SIG-M5 (cell line): ENCODE data around the gene MRPL48.
"Not testable (repeated sequence)": the region's sequence is repeated elsewhere in the genome, so short reads cannot be mapped to it uniquely, and the experiment has no call there.

ENCODE experiments used
- DNase-seq: peaks from one replicate; lab custom pipeline; 2025; lab: John Stamatoyannopoulos, UW

The MRPL48 gene

DNA sequence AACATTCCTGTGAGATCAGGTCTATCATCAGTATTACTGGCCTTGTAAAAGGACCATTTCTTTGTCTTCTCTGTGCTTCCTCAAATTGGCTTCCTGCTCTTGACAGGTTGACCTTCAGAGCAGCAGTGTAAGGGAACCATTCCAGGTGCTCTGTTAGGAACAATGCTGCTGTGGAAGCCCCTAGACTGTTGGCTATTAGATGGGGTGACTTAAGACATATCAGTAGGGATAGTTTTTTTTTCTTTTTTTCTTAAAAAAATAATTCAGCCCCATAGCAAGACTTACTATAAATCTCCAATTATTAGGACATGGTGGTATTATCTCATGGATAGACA is 51.4 kb downstream of the MRPL48 start:
- no peak for DNase-seq

DNA sequence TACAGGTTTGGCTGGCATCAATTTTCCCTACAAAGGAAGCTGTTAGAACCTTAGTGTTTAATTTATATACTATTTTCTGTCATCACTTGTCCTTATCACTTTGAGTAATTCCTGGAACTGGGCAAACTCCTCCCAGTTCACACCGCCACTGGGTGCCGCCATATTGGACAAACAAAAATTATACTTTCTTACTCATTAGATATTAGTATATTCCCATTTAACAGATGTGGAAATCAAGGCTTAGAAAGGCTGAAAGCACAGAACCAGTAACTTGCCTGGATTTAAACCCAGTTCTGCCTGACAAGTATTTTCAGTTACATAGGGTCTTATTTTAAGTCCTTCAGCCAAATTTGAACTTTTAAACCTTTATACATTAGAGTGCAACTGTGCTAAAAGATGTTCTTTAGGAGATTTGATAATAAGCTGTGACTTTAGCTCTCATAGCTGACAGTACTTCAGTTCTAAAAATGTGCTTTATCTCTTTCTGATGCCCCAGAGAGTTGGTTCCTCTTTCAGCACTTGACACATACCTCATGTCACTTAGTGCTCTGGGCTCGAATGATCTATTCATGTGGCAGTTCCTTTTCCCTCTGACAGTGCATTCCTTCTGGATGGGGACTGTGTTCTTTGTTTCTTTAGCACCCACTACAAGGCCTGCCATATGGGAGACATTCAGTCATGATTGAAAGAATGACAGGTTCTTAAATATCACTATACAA is 63.5 kb downstream of the MRPL48 start:
- no peak for DNase-seq

DNA sequence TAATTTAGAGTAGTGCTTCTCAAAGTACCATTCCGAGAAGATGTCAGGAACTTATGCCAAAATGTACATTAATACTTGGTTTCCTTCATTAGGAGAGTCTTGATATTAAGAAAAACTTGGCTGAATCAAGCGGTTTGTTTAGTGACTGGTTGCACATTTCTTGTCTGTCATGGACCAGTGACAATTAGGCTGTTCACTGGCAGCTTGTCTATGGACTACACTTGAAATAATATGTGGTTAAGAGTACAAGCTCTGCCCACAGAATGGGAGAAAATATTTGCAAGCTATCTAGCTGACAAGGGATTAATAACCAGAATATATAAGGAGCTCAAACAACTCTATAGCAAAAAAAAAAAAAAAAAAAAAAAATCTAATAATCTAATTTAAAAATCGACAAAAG is 64.4 kb downstream of the MRPL48 start:
- no peak for DNase-seq

DNA sequence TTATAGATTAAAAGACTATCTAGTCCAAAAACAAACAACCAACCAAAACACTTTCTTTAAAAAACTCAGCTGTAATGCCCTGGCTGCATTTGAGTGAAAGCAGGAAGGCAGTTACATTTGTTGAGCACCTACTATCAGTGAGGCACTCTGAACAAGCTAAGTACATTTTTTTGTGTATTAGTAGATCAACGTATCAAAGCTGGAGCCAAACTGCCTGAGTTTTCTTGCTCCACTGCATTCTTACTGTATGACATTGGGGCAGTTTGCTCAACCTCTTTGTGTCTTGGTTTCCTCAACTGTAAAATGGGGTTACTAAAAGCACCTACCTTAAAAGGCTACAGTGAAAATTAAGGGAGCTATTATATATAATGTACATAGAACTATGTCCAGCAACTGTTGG is 67.0 kb downstream of the MRPL48 start:
- no peak for DNase-seq

DNA sequence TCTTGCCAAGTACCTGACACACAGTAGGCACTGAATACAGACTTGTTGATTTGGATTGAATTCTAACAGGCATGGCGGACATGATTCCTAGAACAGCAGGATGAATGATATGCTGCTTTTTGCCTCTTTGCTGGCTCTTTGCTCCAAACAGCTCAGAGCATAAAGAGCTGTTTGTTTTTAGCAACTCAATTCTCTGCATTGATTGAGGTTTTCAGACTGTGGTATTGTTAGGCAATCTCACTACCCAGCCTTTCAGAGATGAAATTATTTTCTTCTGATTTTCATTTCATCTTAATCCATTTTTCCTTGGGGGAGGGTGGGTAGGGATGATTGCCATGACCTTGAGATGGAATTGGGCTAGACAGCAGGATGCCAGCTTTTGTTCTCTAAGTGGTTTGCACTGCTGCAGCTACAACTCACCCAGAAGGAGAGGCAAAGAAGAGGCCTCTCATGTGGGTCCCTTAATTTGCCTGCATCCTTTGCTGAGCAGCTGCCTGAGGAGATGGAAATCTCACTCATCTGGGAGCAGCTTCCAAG is 68.4 kb downstream of the MRPL48 start:
- DNase-seq = no peak

DNA sequence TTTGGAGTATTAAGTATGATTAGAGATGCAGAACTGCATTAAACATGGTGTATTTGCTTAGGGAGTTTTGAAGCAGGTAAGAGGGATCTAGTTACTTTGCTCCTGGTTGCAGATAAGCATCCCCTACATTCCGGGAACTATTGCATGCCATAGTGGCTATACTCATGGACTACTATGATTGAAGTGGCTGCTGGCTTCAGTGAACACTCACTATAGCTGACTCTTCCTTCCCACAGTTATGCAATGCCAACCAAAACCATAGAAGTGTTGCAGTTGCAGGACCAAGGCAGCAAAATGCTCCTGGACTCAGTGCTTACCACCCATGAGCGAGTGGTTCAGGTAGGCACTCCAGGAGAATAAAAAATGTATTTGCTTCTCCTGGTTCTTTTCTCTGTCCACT is 72.0 kb downstream of the MRPL48 start:
- no peak for DNase-seq

DNA sequence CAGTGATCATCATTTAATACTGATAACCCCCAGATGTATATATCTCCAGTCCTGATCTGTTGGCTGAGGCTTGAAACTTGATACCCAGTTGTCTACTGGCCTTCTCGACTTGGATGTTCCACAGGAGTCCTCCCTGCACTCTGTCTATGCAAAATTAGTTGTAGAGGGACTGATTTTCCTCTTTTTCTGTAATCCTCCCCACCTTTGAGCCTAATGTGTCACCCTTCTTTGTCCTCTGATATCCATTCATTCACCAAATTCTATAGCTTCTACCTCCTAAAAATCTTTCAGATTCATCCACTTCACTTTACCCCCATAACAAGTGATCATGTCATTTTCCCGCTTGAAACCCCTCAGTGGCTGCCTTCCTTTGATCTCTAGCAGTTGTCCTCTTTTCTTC is 72.5 kb downstream of the MRPL48 start:
- no peak for DNase-seq

DNA sequence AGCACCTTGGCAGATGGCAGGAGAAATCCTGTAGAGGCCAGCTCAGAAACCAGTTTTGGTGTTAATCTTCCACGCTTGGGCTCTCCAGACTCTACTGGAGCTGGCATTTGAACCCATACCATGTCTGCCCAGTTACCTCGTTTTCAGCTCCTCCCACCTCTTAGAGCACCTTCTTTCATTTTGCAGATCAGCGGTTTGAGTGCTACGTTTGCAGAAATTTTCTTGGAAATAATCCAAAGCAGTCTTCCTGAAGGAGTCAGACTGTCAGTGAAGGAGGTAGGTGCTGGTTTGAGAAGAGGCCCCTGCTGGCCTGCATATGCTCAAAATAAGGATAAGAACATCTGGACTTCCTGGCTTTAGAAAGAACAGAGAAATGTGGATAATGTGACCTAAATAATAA is 75.3 kb downstream of the MRPL48 start:
- no peak for DNase-seq

DNA sequence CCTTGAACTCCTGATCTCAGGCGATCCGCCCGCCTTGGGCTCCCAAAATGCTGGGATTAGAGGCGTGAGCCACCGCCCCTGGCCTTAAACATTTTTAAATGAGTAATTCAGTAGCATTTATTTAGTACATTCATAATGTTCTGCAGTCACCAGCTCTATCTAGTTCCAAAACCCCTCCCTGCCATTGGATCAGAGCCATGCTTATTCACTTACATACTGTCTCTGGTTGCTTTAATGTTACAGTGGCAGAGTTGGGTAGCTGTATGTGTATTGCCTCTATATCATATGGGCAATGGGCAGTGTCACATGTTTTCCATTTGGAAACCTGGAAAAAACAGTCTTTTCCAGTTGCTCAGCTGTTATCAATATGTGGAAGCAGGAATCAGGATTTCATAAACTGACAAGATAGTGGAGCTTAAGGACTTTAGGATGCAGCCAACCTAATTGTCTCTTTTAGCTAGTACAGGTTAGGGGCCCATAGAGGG is 78.5 kb downstream of the MRPL48 start:
- no peak for DNase-seq

DNA sequence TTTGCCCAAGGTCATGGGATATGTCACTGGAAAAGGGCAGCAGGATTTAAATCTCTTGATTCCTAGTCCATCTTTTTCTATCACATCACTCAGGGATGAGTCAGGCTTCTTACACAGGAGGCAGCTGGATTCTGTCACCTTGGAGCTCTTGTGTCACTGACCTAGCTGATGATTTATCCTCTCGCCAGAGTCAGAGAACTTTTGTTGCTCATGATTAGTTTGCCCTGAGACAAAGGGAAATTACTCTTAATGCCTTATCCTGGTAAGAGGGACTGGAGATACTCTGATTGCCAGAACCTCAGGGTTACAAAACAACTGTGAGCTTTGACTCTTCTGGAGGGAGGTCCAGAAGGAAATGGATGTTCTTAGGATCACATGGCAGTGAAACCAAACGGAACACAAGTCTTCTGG is 78.9 kb downstream of the MRPL48 start:
- no peak for DNase-seq

DNA sequence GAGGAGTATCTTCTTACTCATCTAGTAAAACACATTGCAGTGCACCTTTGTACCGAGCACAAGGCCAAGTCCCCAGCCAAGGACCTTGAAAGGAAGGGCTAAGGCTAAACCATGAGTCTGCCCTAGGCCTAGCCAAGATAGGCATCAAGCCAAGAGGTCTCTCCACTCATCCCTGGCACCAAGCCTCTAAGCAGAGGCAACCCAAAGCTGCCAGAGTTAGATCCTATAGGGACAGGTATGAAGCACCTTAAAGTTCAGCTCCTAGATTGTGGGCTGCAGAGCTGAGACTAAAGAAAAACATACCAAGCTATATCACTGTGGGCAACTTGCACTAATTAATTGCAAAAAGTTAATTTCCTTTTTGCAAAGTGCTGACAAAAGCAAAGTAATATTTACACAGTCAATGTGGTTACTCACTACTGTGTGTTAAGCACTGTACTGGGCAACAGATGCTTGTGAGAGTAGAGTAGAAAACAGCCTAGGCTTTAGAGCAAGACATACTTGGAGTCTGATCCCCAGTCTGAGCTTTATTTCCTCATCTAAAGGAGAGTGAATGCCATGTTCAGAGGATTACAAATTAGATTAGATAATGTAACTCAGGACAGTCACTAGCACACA is 81.8 kb downstream of the MRPL48 start:
- no peak for DNase-seq

DNA sequence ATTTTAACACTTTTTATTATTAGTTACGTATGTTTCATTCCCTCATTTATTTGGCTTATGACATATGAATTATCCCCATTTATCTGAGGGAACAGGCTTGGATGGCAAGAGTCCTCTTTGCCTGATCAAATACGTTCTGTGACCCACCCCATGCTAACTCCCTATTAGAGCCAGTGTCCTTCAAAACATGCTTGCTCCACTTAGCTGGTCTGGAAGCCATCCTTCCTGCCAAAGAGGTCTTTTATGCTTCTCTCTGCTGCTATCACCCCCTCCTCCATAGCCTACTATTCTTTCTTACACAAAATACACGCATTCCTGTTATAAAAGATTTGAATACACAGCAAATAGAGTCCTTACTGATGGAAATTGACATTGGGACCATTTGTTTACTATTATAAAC is 82.6 kb downstream of the MRPL48 start:
- DNase-seq = no peak

DNA sequence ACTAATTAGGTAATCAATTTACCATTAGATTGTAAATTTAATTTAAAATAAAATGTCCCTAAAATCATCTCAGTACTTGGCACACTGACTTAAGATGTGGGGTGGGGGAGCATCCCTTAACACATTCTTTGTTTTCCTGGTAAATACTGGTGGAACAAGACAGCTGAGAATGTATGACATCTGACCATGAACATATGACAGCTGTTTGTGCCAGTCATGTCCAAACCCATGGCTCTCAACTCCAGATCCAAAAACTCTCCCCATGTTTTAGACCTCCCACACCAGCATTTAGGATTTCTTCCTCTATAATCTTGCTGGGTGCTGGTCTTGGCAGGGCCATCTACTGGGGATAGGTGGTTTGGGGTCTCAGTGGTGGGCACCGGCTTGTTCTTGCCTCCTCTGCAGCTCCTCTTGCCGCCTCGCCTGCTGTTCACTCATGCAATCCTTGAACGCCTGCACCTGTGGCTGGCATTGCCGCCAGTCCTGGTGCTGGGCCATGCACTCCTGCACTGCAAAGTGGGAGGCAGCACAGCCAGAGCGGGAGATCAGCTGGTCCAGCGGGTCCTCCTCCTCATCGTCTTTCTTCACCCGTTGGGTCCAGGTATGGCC is 85.2 kb downstream of the MRPL48 start:
- no peak for DNase-seq

DNA sequence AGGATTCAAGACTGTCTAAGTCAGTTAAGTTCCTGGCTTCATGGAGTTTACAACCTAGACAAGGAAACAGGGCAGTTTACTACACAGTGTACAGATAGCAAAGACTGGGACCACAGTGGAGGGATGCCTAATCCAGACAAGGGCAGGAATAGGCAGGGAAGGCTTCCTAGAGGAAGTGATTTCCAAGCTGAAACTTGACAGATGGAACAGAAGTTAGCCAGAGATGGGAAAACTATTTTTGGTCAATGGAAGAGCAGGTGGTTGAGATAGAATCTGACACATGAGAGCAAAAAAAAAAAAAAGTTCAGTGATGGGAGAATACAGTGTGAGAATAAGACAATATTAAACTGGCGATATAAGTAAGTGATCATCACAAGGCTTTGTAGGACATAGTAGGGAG is 87.7 kb downstream of the MRPL48 start:
- no peak for DNase-seq

DNA sequence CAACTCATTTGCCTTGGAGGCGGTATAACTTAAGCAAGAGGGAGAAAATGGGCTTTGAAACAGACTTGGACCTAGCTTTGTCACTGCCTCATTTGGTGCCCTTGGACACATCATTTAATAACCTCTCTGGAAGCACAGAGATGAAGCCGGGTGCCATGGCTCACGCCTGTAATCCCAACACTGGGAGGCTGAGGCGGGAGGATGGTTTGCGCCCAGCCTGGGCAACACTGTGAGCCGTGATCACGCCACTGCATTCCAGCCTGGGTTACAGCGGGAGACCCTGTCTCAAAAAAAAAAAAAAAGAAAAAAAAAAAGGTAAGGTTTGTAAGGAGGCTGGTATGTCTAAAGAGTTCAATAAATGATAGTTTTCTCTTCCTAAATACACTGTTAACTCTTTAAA is 88.2 kb downstream of the MRPL48 start:
- no peak for DNase-seq

DNA sequence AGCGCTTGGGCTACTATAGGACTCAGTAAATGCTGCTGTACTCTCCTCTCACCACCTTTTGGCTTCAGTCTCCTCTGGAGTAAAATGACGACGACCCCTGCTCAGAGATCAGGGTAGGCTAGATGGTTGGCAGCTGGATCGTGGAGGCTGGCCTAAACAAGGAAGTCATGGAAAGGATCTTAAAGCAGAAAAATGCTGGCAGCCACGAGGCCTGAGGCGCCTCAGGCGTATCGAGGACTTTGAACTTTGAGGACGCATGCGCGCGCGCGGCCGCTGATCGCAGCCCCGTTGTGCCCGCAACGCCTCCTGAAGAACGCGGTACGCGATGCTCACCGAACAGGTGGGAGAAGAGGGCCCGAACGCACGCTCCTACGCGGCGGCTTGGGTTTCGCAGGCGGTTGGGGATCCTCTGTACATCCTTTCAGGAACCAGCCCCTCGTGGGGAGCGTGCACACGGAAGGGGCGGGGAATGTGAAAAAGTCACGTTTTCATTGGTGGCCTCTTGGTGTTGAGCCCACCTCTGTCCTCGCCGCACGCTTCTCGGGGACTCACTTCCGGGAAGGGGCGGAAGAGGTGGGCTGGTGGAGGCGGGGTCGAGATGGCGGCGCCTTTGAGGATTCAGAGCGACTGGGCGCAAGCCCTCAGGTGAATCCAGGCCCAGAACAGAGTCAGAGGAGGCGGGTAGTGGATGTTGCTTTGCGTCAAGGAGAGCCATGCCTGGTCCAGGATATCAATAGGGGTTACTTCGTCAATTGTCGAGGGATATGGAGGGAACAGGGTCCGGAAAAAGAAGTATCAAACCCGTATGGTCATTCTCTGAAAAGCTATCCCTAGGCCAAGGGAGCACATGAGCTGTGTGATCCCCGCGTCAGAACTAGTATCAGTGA is 89.0 kb downstream of the MRPL48 start, which contains the start of the genes COA4 and PAAF1:
Gene COA4 (minus strand): TSS at position 423 of the 887 bp plus-strand sequence. CDS start 3,468 bp downstream, outside the sequence.
Gene PAAF1 (plus strand): TSS at position 576 of the 887 bp plus-strand sequence. CDS start 23 bp downstream, at position 599.
- DNase-seq = peak; percentile 83

DNA sequence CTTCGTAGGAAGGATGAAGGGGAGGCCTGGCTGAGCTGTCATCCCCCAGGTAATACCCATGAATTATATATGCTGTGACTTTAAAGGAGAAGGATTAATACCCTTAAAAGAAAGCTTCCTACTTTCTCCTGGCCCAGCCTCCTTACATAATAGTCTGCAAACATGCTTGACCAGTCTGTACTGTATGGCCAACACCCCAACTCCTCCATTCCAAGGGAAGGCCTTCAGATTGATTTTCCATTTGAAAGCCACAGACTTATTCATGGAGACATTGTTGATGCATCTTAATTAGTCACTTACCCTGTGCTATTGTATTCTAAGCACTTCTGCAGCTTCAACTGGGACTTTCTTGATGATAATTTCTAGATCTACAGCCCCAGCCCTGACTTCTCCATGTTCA is 91.1 kb downstream of the MRPL48 start:
- no peak for DNase-seq

DNA sequence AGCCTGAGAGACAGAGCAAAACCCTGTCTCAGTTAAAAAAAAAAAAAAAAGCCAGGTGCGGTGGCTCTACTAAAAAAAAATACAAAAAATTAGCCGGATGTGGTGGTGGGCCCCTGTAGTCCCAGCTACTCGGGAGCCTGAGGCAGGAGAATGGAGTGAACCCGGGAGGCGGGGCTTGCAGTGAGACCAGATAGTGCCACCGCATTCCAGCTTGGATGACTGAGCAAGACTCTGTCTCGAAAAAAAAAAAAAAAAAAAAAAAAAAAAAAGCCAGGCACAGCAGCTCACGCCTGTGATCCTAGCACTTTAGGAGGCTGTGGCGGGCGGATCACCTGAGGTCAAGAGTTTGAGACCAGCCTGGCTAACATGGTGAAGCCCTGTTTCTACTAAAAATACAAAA is 92.8 kb downstream of the MRPL48 start:
- not testable (repeated sequence) for DNase-seq

DNA sequence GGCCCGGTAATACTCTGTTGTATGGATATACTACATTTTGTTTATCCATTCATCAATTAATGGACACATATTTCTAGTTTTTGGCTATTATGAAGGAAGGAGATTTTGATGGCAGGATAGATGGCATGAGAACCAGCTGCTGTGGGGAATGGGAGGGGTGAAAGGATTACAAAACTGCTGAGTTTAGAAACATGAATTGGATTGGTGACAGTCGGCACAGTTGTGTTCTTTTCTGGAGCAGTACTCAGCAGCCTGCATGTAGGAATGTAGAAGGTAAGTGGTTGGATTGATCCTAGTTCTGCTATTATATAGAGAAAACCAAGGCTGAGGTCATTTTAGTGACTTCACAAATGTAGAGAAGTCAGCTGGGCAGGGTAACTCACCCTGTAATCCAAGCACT is 96.2 kb downstream of the MRPL48 start:
- DNase-seq = no peak

DNA sequence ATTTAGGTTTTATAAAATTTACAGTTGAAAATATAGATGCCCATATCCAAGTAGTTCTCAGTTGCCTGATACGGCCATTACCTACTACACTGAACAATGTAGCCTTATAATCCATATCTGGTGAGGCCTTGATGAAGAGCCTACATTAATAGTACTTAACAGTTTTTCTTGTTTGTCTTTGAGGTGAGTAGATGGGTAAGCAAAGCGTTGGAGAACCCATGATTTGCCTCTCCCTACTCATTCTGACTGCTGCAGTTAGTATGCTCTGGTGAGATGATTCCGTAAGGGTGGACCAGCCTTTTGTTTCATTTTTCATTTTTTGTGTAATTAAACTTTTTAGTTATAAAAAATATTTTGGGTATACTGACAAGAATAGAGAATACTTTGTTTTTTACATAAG is 100.6 kb downstream of the MRPL48 start:
- no peak for DNase-seq

DNA sequence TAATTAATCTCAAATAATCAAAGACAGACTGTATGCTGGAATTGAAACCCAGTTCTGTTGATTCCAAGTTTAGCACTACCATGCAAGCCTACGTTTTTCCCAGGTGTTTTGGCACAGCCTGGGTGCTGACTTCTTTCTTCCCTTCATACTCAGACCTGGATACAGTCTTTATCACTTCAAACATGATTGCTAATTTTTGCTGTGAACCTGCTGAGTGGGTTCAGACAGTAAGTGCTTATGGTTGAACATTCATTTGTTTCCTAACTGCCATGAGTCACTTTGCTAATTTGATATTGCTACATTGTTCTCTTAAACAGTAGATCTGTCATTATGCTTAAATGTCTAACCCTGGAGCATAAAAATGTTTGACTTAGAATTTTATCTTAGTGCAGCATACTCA is 101.3 kb downstream of the MRPL48 start:
- DNase-seq = no peak

DNA sequence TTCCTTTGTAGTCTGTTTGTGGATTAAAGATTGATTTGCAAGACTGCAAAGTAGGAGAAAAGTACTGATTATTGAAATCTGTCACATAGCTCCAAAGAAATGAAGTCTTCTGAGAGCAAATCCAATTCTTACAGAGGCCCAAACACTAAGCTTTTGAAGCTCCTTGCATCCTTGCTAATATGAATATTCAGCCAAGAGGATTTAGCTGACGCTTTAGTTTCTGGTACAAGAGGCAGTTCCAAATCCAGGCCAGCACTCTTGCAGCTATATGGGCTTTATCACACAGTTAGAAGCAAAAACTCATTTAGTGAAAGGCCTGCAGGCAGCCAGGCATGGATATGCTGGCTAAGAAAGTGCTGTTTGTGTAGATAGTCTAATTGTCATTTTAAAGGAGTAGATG is 101.9 kb downstream of the MRPL48 start:
- DNase-seq = no peak
